Suprapubic skin (tissue), 3 donors: ENCODE data around the gene B4GALT4.

Experiments
- CTCF ChIP-seq, 2 donors: fragments of 200-600 bp in 1 of 2; fragments of 450-650 bp in 1 of 2; sonication (generic) in 1 of 2; IDR thresholded peaks; one replicate each; pipeline ENCODE4 v1.5.1; 2016 to 2019; ENCODE audit warnings: antibody characterized with exemption in 2 of 2, mild to moderate bottlenecking in 1 of 2, moderate library complexity in 1 of 2
- POLR2AphosphoS5 ChIP-seq, 3 donors: sonication (generic); formaldehyde crosslinking; IDR thresholded peaks; one replicate each; pipeline ENCODE4 v1.6.1; 2017; ENCODE audit warnings: antibody characterized with exemption in 3 of 3

GRCh38 chr3:119289404-119289770 lies 48.7 kb upstream of the B4GALT4 start:
- TF ChIP-seq CTCF (IDR thresholded peaks at IDR 0.05): no peak
- TF ChIP-seq POLR2AphosphoS5 (IDR thresholded peaks at IDR 0.05): no peak
